Stimulated activated CD4-positive, alpha-beta T cell treated with anti-CD3 and anti-CD28 coated beads, Interleukin-12 subunit alpha, Interleukin-12 subunit beta, amount 100 ng/mL, for 4 hours (primary cell): ENCODE results near the gene PSME1.

Experiments
- DNase-seq: peaks from one replicate; pipeline ENCODE4 v3.0.0-alpha.2; 2020

Gene PSME1

DNA sequence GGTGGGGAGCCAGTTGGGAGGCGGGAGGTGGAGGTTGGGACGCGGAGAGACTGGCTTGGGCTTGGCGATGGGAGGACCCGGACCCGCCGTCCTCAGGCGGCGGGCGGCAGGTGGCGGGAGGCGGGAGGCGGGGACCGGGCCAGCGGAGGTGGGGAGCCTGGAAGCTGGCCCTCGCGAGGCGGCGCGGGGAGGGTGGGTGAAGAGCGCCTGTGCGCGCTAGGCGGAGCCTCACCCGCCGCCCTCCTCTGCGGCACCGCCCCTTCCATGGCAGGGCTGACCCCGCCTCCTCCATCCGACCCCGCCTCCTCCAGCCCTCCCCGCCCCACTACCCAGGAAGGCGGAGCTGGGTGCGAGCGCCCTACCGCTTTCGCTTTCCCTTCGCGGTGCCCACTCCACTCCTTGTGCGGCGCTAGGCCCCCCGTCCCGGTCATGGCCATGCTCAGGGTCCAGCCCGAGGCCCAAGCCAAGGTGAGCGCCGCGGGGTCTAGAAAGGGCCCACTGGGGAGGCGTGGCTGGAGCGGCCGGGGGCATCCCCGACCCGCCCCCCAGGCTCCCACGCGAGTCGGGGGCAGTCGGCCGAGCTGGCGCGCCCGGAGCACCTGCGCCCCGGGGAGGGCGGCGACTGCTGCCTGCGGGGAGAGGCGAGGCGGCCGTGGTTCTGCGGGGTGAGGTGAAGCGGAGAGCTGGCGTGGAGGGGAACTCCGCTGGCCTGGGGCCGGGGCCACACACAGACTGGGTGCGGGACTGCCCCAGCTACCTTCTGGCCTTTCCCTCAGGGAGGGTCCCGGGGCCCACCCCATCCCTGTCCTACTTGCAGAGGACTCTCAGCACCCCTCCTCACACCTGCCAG is at the start of gene PSME1:
TSS of gene PSME1 (plus strand) at position 361 of the 850 bp plus-strand sequence. CDS start at position 430, 69 bp downstream.
- DNase-seq = peak; percentile 94

DNA sequence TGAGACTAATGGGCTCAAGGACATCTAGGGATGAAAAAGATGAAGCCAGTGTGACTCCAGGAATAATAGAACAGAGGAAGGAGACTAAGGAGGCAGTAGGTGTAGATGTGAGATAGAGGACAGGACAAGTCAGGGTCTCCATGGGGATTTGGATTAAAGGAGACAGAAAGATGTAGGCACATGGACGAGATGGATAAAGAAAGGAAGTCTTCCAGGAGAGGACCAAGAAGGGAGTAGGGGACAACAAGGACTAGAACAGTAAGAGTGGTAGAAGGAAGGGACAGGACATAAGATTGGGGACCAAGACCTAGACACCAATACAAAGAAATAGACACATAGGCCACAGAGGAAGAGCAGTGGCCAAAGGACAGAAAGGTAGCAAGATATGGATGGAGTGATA is 49.0 kb upstream of the PSME1 start:
- DNase-seq = no peak

DNA sequence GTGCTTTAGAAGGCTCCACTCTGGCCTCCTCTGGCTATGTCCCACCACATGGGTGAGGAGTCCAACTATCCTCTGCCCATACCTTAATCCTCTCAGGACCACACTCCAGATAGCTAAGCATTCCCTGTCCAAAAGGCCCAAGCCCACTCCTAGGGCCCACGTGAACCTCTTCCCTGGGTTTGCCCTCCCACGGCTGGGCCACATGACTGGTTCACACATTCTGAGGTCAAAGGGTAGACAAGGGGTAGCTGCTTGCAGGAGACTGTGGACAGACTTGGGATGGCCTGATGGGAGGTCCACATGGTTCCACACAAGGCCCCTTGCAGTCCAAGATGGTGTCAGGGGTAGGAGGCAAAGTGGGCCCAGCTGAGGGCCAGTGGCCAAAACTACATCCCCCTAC is 47.9 kb upstream of the PSME1 start:
- no peak for DNase-seq

DNA sequence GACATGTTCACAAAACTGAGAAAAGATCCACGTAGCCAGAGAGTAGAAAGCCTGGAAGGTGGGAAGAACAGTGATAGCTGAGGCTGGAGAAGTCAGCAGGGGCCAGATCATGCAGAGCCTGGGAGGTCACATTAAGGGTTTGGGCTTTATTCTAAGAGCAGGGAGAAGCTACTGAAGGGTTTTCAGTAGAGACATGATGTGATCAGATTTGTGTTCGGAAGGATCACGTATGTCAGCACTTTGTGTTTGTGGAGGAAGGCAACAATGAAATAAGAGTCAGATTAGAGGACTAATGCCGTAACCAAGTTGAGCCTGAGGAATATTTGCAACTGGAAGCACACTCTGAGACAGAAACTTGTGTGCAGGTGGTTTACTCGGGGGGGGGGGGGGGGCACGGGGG is 46.1 kb upstream of the PSME1 start:
- DNase-seq = no peak

DNA sequence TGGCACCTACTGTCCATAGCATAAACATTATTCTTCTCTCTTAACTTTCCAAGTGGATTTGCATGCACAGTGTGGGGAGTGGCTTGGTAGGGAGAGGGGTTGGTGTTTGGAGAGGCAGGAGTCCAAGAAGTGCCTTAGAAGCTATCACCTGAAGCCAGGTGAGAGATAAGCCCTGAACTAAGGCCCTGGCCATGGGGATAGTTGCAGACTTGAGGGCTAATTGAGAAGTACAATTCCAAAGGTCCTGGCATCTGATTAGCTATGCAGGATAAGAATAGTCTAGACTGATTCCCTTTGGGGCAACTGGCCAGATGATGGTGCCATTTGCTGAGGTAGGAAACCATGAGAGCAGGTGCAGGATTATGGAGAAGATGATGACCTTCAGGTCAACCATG is 43.9 kb upstream of the PSME1 start:
- DNase-seq = no peak

DNA sequence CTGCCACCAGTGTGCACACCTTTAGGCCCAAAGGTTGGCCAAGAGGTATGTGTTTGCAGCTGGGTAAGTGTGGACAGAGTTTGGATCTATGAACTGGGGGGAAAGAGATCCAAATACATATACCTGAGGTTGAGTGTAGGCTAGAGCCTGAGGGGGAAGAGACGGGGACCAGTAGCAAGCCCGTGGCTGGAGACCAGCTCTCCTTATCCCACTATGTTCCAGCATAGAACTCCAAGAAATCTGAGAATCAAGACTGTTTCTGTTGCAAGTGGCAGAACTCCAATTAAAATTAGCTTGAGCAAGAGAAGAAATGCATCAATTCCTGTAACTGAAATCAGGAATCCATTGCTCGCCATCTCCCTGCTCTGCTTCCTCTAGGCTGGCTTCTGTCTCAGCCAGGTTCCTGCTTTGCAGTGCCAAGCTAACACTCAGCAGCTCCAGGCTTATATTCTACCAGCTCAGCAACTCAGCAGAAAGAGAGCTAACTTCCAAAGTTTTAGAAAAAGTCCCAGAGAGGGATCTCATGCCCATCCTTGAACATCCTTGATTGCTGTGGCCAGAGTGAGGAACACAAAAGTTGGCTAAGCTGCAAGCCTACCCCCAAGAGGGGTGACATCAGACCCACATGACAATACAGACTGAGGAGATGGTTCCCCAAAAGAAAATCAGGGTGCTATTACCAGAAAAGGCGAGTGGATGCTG is 43.3 kb upstream of the PSME1 start:
- no peak for DNase-seq

DNA sequence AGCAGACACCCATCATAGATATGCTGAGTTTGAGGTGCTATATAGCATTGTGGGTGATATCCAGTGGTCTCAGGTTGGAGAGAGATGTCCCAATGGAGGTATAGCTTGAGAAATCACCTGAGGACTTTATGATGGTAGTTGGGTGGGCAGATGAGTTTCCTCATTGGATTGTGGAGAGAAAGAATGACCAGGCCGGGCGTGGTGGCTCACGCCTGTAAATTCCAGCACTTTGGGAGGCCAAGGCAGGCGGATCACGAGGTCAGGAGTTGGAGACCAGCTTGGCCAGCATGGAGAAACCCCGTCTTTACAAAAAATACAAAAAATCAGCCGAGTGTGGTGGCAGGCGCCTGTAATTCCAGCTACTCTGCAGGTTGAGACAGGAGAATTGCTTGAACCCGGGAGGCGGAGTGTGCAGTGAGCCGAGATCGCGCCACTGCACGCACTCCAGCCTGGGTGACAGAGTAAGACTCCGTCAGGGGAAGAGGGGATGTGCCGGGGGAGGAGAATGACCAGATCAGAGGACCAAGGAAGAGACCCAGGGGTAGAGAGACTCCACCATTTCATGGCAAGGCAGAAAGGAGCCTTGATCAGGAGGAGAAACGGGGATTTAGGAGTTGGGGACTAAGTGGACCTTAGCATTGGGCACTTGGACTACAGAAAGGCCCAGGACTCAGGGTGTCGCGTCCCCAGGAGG is 42.6 kb upstream of the PSME1 start:
- DNase-seq = no peak

DNA sequence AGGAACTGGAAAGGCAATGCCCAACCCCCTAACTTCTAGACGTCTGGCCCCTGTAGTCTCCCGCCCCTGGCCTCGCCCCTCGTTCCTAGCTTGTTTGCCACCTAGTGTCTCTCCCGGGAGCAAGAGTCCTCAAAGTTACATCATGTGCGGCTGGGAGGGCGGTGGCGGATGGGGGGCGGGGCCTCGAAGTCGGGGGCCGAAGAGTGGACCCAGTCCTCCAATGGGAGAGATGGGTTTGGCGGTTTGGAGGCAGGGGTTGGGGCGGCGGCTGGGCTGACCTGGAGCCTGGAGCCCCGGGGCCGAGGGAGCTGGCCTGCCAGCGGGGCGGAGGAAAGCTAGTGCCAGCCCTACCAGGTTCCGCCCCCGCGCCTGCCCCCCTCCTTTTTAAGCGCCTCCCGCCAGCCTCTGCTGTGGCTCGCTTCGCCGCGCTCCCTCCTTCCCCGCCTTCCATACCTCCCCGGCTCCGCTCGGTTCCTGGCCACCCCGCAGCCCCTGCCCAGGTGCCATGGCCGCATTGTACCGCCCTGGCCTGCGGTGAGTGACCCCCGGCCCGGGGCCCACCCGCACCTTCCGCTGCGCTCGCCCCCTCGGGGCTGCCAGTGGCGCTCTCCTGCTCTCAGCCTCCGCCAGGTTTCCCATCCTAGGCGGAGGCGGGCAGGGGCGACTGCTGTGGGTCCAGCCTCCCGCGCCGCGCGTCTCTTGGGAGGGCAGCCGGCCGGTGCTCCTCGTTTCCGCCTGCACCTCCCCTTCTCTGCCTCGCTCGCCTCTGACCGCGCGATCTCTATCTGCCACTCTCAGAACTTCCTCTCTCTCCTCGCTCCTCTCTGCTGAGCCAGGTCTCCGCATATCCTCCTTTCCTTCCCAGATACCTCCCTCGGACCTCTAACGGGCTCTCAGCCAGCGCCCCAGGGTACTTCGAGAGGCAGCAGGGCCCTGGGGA is 41.8 kb upstream of the PSME1 start, which contains the start of gene PCK2:
TSS of gene PCK2 (plus strand) at position 411 of the 940 bp plus-strand sequence. CDS start at position 506, 95 bp downstream.
- peak; percentile 88 for DNase-seq

DNA sequence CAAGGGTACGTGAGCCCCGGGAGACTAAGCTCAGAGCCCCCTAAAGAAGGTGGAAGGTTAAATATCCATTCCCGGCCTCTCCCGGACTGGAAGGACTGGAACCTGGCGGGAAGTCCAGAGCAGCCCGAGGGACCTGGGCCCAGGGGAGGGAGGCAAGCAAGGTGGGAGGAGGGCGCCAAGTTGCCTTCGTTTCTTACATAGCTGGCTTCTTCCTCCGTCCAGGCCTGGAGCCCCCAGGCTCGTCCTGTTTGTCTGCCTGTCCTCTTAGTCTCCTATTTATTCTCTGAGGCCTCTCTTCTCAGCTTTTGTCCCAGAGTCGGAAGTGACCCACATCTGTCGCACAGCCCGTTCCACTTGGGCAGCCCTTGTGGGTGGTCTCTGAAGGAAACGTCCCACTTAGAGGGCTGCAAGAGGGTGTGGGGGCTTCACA is 41.1 kb upstream of the PSME1 start:
- peak; percentile 20 for DNase-seq

DNA sequence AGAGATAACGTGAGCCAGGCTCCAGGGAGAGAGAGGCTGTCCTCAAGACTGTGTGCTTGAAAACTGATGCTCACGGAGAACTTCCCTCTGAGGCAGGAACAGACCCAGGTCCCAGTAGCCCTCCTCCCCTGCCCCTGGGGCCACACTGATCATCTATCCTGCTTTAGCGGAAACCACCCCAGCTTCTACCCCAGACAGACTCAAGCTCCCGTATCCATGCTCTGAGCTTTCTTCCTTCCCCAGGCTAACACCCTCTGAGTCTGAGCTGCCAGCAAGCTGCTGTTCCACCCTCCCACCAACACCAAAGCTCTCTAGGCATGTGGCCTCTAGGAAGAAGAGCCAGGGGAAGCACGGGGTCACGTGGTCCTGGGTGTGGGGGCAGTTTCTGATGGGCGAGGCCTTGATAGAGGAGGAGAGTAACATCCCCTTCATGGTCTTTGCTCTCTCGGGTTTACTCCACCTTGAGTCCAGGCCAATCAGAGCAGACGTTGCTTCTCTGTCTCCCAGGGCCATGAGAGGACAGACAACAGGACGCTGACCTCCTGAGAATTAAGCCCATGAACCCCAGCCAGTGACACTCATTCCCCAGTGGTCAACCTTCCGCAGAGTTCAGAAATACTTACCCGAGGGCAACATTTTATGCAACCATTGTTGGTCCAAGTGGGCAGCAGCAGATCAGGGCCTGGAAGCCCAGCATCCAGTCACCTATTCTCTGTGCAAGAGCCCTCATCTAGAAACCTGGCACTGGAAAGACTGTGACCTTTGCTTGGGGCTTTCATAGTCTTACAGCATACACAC is 40.5 kb upstream of the PSME1 start:
- DNase-seq = peak; percentile 51

DNA sequence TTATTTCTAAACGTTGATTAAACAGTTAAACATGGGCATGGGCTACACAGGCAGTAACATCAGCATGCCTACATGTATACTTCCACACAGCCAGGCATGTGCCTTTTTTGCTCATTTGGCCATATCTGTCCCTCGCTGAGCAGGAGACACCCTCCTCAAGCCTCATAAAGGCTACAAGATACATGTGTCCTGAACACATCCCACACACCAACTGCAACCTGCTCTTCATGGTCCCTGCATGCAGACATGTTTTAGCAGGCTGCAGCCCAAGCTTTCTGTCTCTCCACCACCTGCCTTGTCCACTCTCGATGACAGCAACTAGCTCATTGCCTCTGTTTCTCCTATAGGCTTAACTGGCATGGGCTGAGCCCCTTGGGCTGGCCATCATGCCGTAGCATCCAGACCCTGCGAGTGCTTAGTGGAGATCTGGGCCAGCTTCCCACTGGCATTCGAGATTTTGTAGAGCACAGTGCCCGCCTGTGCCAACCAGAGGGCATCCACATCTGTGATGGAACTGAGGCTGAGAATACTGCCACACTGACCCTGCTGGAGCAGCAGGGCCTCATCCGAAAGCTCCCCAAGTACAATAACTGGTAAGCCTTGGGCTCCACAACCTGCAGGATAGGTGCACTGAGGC is 39.3 kb upstream of the PSME1 start:
- DNase-seq = no peak

DNA sequence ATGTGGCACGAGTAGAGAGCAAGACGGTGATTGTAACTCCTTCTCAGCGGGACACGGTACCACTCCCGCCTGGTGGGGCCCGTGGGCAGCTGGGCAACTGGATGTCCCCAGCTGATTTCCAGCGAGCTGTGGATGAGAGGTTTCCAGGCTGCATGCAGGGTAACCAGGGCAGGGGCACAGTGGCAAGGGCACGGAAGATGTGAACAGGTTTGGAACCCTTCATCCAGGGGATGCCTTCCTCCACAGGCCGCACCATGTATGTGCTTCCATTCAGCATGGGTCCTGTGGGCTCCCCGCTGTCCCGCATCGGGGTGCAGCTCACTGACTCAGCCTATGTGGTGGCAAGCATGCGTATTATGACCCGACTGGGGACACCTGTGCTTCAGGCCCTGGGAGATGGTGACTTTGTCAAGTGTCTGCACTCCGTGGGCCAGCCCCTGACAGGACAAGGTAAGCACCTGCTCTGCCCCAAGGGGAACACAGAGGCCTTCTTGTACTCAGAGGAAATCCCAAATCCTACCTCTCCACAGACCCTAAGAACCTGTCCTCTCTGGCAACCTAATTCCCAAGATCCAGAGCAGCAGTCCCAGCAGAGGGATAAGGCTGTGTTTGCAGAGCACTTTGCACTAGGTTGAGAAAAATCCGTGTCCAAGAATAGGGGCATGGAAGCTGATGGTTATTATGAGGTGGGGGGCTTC is 37.6 kb upstream of the PSME1 start:
- no peak for DNase-seq

DNA sequence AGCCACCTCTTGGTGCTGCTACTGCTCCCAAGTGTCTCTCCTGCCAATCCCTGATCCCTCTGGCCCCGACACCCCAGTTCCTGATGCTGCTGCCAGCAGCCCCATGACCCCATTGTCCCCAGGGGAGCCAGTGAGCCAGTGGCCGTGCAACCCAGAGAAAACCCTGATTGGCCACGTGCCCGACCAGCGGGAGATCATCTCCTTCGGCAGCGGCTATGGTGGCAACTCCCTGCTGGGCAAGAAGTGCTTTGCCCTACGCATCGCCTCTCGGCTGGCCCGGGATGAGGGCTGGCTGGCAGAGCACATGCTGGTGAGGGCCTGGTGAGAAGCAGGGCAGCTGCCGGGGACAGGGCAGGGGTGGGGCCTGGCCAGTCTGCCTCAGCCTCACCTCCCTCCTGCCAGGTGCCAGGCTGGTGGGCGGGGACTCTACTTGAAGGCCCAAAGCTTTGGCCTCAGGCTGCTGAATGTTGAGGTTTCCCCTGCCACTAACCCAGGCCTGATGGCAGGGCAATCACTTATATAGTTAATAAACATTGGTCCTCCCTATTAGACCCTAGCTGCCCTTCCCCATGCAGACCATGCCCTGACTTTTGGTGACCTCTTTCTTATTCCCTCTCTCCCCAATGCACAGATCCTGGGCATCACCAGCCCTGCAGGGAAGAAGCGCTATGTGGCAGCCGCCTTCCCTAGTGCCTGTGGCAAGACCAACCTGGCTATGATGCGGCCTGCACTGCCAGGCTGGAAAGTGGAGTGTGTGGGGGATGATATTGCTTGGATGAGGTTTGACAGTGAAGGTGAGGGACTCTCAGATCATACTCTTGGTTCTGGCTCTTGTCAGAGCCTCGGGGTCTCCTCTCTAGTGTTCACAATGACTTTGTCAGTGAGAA is 36.8 kb upstream of the PSME1 start:
- no peak for DNase-seq

DNA sequence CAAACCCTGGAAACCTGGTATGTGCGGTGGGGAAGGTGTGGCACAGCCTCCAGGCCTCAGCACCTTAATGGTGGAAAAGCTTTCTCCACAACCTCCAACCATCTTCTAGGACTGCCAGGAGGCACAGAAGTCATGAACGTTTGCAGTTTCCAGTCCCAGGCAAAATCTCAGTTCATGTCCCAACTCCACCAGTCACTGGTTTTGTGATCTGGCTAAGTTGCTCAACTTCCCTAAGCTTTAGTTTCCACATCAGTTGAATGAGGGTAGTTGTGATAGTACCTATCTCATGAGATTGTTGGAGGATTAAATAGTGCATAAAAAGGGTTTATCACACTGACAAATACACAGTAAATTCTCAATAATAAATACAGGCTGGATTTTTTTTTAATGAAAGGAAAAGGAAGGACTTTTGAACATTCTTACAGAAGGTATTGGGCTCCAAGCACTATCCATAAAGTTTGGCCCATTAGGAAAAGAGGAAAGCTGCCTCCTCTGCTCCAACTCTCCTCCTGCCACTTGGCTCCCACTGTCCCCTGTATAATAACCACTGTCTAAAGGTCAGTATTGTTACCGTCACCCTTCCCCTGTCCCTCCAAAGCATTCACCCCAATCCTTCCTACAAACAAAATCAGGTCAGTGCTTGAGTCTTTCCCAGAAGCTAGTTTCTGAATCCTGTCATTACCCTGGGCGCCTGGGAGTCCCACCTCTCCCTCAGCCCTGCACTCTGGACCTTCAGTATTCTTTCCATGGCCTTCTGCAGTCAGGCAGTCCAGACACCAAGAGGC is 35.6 kb upstream of the PSME1 start:
- DNase-seq = no peak

DNA sequence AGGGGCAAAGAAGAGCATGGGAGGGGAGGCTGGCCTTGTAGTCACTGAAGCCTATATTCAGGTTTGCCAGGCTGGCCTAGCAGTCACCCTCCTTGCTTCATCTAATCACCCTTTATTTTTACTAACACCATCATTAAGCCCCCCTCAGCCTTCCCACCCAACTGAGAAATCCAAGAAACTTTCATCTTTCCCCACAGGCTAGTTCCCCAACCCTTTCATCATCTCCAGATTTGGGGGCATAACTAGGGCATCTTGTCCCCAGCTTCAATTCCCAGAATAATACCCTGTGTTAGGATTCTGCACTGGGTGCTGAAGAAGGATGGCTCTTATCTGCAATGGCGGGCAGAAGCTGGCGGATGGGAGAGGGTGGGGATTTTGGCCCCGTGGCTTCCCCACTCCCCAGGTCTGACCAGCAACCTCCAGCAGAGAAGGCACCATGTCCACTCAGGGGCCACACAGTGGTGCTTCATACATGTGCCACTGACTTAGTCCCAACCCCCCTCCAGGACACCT is 35.0 kb upstream of the PSME1 start:
- DNase-seq = no peak

DNA sequence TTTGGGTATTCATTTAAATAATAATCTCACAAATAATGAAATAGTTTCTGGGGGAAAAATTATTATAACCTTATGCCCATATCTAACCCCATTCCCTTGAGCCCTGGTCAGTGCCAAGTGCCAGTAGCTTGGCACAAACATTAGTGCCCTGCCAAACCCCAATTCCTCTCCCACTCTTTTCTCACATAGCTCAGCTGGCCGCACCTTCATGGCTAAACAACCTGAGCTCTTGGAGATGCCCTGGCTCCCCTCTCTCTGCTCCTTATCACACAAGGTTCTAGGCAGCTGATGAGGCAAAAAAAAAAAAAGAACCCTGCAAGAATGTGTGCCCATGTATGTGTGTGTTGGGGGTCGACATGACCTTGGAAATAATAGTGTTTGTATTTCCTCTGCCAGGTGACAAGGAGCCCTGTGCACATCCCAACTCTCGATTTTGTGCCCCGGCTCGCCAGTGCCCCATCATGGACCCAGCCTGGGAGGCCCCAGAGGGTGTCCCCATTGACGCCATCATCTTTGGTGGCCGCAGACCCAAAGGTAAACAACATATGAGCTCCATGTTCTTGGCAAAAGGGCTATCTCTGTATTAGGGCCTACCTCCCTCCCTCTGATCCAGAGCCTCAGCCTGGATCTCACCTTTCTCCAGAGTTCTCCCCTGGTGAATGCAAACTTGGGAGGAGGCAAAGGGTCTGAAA is 33.5 kb upstream of the PSME1 start:
- DNase-seq = no peak

DNA sequence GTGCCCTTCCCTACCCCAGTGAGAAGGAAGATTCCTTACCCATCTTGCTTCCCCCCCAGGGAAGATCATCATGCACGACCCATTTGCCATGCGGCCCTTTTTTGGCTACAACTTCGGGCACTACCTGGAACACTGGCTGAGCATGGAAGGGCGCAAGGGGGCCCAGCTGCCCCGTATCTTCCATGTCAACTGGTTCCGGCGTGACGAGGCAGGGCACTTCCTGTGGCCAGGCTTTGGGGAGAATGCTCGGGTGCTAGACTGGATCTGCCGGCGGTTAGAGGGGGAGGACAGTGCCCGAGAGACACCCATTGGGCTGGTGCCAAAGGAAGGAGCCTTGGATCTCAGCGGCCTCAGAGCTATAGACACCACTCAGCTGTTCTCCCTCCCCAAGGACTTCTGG is 32.5 kb upstream of the PSME1 start:
- DNase-seq = no peak
